ENCODE measurements around the gene MAP1A.
A peak's percentile ranks its signal among the peaks of the same experiment; 100 is the strongest.

Gene MAP1A

DNA sequence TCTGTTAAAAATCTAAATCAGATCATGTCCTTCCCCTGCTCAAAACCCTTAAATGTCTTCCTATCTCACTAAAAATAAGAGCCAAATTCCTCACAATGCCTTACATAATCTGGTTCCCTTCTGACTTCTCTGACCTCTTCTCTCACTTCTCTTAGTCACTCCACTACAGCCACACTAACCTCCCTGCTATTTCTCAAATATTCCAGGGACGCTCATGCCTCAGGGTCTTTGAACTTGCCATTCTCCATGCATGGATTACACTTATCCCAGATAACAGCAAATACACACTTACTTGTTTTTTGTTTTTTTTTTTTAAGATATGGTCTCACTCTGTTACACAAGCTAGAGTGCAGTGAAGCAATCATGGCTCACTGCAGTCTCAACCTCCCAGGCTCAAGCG lies 33.0 kb upstream of the MAP1A start:
- H3K4me3 Mint-ChIP-seq: no peak overlapping the region
- no peaks in the 10 kb centered on the region for H3K27me3 Mint-ChIP-seq (ENCODE audit: low read depth)
- peaks cover 5% of the 10 kb centered on the region for H3K4me1 Mint-ChIP-seq
- no peaks in the 10 kb centered on the region for H3K9me3 Mint-ChIP-seq
- H3K36me3 Mint-ChIP-seq (ENCODE audit: low read depth): peaks cover 75% of the 10 kb centered on the region
- no peak overlapping the region for H3K27ac Mint-ChIP-seq
- TF ChIP-seq, protein P1, sequence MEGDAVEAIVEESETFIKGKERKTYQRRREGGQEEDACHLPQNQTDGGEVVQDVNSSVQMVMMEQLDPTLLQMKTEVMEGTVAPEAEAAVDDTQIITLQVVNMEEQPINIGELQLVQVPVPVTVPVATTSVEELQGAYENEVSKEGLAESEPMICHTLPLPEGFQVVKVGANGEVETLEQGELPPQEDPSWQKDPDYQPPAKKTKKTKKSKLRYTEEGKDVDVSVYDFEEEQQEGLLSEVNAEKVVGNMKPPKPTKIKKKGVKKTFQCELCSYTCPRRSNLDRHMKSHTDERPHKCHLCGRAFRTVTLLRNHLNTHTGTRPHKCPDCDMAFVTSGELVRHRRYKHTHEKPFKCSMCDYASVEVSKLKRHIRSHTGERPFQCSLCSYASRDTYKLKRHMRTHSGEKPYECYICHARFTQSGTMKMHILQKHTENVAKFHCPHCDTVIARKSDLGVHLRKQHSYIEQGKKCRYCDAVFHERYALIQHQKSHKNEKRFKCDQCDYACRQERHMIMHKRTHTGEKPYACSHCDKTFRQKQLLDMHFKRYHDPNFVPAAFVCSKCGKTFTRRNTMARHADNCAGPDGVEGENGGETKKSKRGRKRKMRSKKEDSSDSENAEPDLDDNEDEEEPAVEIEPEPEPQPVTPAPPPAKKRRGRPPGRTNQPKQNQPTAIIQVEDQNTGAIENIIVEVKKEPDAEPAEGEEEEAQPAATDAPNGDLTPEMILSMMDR (IDR thresholded peaks at IDR 0.05; ENCODE audit: unreplicated experiment in 3 of 3): no peak

- Mint-ChIP-seq H3K27ac (no peak overlapping the region), H3K27me3 (ENCODE audit: low read depth) (no peaks in the 10 kb centered on the region), H3K4me3 (no peak overlapping the region), H3K4me1 (peaks cover 16% of the 10 kb centered on the region), H3K36me3 (ENCODE audit: low read depth) (peaks cover 74% of the 10 kb centered on the region), H3K9me3 (no peaks in the 10 kb centered on the region)
- TF ChIP-seq, protein P1 (IDR thresholded peaks at IDR 0.05; ENCODE audit: unreplicated experiment in 3 of 3): no peak
These were observed 30.0 kb upstream of the MAP1A start for GRCh38 chr15:43487271-43487895.

- TF ChIP-seq, protein P1 (IDR thresholded peaks at IDR 0.05; ENCODE audit: unreplicated experiment in 3 of 3): no peak
- Mint-ChIP-seq H3K36me3 (ENCODE audit: low read depth) (peaks cover 62% of the 10 kb centered on the region), H3K4me3 (no peak overlapping the region), H3K4me1 (peaks cover 26% of the 10 kb centered on the region), H3K27me3 (ENCODE audit: low read depth) (no peaks in the 10 kb centered on the region), H3K9me3 (no peaks in the 10 kb centered on the region), H3K27ac (no peak overlapping the region)
These were observed 28.6 kb upstream of the MAP1A start for GRCh38 chr15:43488790-43489189.

- Mint-ChIP-seq H3K27ac (no peak overlapping the region), H3K4me1 (peaks cover 30% of the 10 kb centered on the region), H3K36me3 (ENCODE audit: low read depth) (peaks cover 58% of the 10 kb centered on the region), H3K9me3 (no peaks in the 10 kb centered on the region), H3K4me3 (peak overlapping the region in 2 of 3 experiments; percentile 7 to 68), H3K27me3 (ENCODE audit: low read depth) (no peaks in the 10 kb centered on the region)
- TF ChIP-seq, protein P1 (IDR thresholded peaks at IDR 0.05; ENCODE audit: unreplicated experiment in 3 of 3): no peak
These were observed 28.2 kb upstream of the MAP1A start for GRCh38 chr15:43489191-43489590.

DNA sequence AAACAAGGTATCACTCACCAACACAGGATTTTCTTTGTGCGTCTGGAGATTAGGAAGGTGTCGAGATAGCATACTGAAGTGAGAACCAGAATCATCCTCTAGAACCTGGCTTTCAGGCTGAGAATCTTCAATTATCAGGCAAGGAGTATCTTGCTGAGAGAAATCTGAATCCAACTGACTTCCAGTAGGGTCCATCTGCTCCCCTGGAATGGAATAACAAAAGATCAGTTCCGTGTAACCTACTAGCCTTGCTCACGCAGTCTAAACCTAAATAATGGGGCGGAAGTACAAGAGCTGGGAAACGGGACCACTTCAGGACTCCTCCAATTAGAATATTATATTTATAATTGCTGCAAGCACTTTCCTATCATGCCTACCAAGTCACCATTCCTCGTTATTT lies 25.1 kb upstream of the MAP1A start:
- peak overlapping the region; percentile 72 to 93 (median 84) for H3K27ac Mint-ChIP-seq
- TF ChIP-seq, protein P1 (IDR thresholded peaks at IDR 0.05; ENCODE audit: unreplicated experiment in 3 of 3): no peak
- H3K9me3 Mint-ChIP-seq: no peaks in the 10 kb centered on the region
- no peaks in the 10 kb centered on the region for H3K27me3 Mint-ChIP-seq (ENCODE audit: low read depth)
- H3K4me3 Mint-ChIP-seq: peak overlapping the region; percentile 90 to 93 (median 92)
- peaks cover 38% of the 10 kb centered on the region for H3K36me3 Mint-ChIP-seq (ENCODE audit: low read depth)
- peaks cover 34% of the 10 kb centered on the region for H3K4me1 Mint-ChIP-seq

Data from nephron (organoid).